Stomach (tissue), 9 donors: ENCODE measurements around the gene SSH3. TPM values are rescaled to one million over a fixed set of nuclear protein-coding genes. Genes with fewer than 3 reads are reported as not detected.

Source experiments
- DNase-seq, 2 donors: peaks; one replicate each; pipeline versions ENCODE4 v3.0.0 to v3.0.0-alpha.2; 2013 to 2019
- H3K27ac ChIP-seq, 5 donors: fragments of 200-600 bp in 4 of 5; sonication (generic) in 4 of 5; one replicate each; pipeline ENCODE4 v1.5.1; 2013 to 2019; ENCODE audit warnings: mild to moderate bottlenecking in 1 of 5, moderate library complexity in 1 of 5
- H3K27me3 ChIP-seq, 3 donors: fragments of 200-600 bp; sonication (generic); one replicate each; pipeline ENCODE4 v1.5.1; 2017 to 2019; ENCODE audit warnings: mixed run types in 1 of 3
- H3K36me3 ChIP-seq, 4 donors: fragments of 200-600 bp; sonication (generic); 1 replicate in 3 of 4; 2 replicates in 1 of 4; pipeline ENCODE4 v1.5.1; 2016 to 2019
- H3K4me1 ChIP-seq, 4 donors: fragments of 200-600 bp; sonication (generic); one replicate each; pipeline ENCODE4 v1.5.1; 2016 to 2019
- H3K4me3 ChIP-seq, 4 donors: fragments of 200-600 bp; sonication (generic) in 3 of 4; one replicate each; pipeline ENCODE4 v1.5.1; 2016 to 2019; ENCODE audit warnings: mild to moderate bottlenecking in 1 of 4
- H3K9me3 ChIP-seq, 4 donors: fragments of 200-600 bp; sonication (generic); one replicate each; pipeline ENCODE4 v1.5.1; 2016 to 2019
- EP300 ChIP-seq: sonication (generic); formaldehyde crosslinking; IDR thresholded peaks from one replicate; pipeline ENCODE4 v1.6.1; 2017; ENCODE audit warnings: antibody characterized with exemption
- POLR2A ChIP-seq, 4 donors: fragments of 450-650 bp; IDR thresholded peaks; one replicate each; pipeline ENCODE4 v1.6.1; 2016; ENCODE audit warnings: antibody characterized with exemption in 4 of 4, control low read depth in 2 of 4, mild to moderate bottlenecking in 1 of 4, moderate library complexity in 1 of 4
- POLR2AphosphoS5 ChIP-seq, 3 donors: sonication (generic); formaldehyde crosslinking; IDR thresholded peaks; one replicate each; pipeline ENCODE4 v1.6.1; 2016; ENCODE audit warnings: antibody characterized with exemption in 3 of 3
- WGBS, 5 donors: extraction: QIAGEN DNeasy Blood & Tissue Kit in 3 of 5; methylation state at CpG; one replicate each; pipeline versions ENCODE4 v1.1.5 to v1.1.7; 2013 to 2018; 5-methylcytosine and 5-hydroxymethylcytosine counted together
- intact Hi-C: fragments of 100-400 bp; cut with DNase I; formaldehyde crosslinking; loops from one replicate; pipeline ENCODE4 v1.15.1; 2023; ENCODE audit warnings: low total_unique reads
- polyA plus RNA-seq, 3 donors: library from polyadenylated mRNA; stranded (reverse); fragments of 200-250 nt; gene quantifications; one replicate each; pipeline ENCODE4 v1.2.3, GENCODE V29; 2013
- total RNA-seq, 5 donors: library from RNA; depleted of rRNA; stranded (reverse); fragments of >200 nt; gene quantifications; one replicate each; pipeline versions ENCODE4 v1.1.0 to v1.2.3, GENCODE V29; 2014 to 2016
- TF ChIP-seq, protein P1 (sequence below), 7 experiments: fragments of 450-650 bp in 4 of 7; fragments of 200-600 bp in 3 of 7; sonication (generic) in 3 of 7; IDR thresholded peaks; one replicate each; pipeline ENCODE4 v1.5.1; 2016 to 2019; ENCODE audit warnings: antibody characterized with exemption in 7 of 7, control low read depth in 2 of 7, mild to moderate bottlenecking in 1 of 7
- donor health status: healthy with polysubstance abuse.
- donor health status: Bipolar disorder and iron deficiency.
- donor health status: healthy.

Gene SSH3
- total and polyA plus RNA-seq, 8 donors = 18.8 to 217 (median 34.9) TPM

DNA sequence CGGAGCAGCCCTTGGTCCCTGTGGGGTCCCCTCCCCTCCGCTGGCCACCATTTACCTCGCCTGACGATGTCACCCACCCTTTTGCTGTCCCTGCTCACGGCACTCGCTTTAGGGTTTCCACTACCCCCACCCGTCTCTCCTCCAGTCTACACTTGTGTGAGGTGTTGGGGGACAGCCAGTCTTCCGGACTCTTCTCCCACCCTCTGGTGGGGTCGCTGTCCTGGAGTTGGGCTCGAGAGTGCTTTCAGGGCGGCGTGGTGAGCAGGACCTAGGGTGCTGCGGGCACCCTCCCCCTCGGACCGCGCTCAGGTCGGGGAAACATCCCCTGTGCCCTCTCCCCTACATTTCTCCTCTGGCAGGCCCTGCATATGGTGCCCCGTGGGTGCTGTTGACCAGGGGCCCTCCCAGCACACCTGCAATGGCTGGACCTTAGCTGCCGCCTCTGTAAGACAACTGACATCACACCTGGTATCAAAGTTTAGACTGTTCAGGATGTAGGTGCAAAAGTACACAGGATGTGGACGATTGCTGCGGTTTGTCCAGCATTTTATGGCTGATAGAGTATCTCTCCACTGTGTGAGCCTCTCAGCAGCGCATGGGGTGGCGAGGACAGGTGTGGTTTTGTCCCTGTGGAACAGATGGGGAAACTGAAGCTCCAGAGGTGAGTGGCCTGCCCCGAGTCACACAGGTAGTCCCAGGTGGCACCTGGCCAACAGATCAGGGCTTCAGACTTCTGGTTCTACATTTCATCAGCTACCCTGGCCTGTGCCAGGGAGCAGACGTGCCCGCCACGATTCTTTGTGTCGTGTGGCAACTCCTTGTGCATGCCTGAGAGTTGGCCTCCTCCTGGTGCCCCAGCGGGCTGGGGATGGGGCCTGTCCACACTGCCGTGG is 35.9 kb upstream of the SSH3 start:
- H3K4me3 ChIP-seq = peak overlapping the region; percentile 86 to 99 (median 97)
- TF ChIP-seq EP300 (no peak), POLR2A (IDR thresholded peaks at IDR 0.05) (no peak), POLR2AphosphoS5 (IDR thresholded peaks at IDR 0.05) (peak in 2 of 3 donors; percentile 42 to 66)
- TF ChIP-seq, protein P1, sequence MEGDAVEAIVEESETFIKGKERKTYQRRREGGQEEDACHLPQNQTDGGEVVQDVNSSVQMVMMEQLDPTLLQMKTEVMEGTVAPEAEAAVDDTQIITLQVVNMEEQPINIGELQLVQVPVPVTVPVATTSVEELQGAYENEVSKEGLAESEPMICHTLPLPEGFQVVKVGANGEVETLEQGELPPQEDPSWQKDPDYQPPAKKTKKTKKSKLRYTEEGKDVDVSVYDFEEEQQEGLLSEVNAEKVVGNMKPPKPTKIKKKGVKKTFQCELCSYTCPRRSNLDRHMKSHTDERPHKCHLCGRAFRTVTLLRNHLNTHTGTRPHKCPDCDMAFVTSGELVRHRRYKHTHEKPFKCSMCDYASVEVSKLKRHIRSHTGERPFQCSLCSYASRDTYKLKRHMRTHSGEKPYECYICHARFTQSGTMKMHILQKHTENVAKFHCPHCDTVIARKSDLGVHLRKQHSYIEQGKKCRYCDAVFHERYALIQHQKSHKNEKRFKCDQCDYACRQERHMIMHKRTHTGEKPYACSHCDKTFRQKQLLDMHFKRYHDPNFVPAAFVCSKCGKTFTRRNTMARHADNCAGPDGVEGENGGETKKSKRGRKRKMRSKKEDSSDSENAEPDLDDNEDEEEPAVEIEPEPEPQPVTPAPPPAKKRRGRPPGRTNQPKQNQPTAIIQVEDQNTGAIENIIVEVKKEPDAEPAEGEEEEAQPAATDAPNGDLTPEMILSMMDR (IDR thresholded peaks at IDR 0.05) = no peak
- intact Hi-C loops = no loop called here
- DNase-seq = peak; percentile 76 to 81
- H3K4me1 ChIP-seq = peaks cover 59 to 73% (median 73%) of the 10 kb centered on the region in 4 donors
- no peaks in the 10 kb centered on the region for H3K9me3 ChIP-seq
- H3K27me3 ChIP-seq = no peaks in the 10 kb centered on the region
- 4 to 9% (median 8%) methylated on average over 26 to 30 of the region's 30 CpGs for WGBS, 5 donors
- peaks cover 0 to 15% (median 13%) of the 10 kb centered on the region in 4 donors for H3K36me3 ChIP-seq
- peak overlapping the region; percentile 87 to 95 (median 92) for H3K27ac ChIP-seq

DNA sequence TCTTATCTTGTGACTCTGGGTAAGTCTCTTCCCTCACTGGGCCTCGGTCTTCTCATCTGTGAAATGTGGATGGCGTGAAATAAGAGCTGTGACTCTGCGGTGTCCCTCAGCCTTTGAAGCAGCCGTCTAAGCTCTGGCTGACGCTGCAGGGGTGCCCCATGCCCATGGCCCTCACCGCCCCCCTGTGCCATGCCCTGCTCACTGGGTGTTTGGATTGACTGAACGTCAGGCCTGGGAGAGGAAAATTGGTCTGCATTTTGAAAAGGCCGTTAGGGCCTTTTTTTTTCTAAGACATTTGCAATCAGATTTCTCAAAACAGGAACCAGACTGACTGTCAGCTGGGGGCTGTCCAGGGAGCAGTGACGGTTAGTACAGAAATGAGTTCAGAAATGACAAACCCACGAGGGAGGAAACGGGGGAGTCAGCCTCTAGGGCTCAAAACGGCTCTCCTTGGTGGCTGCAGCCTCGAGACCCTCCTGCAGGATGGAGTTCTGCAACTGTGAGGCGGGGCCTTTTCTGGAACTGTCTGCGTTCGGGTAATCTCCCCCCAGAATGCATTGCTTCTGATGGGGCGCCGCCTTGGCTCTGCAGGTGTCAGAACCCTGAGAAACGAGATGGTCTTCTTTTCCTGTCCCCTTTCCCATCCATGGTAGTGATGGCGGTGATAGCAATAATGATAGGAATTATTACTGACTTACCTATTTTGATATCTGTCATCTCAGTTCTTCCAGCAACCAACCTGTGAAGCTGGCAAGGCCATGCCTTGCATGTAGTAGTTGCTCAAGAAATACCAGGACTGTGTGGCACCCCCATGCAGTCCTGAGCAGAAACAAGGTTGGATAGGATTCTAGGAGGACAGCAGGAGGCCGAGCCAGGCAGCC is 35.0 kb upstream of the SSH3 start:
- intact Hi-C loops = no loop called here

DNA sequence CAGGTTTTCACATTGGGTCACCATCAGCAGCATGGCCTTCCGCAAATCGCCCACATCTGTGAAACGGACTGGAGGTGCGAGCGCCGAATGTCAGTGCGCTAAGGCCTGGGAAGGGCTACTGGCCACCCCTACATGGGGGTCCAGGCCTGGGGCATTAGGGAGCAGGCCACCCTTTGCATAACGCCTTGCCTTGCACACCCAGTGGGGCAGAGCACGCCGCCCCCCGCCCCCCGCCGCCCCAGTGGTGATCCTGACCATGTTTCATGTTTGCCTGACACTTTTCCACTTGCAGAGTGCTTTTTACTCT is 34.4 kb upstream of the SSH3 start:
- H3K36me3 ChIP-seq = peaks cover 0 to 15% (median 13%) of the 10 kb centered on the region in 4 donors
- no peak for DNase-seq
- 67 to 92% (median 72%) methylated on average over 12 to 13 of the region's 13 CpGs for WGBS, 5 donors
- H3K9me3 ChIP-seq = no peaks in the 10 kb centered on the region
- H3K4me1 ChIP-seq = peaks cover 67 to 79% (median 76%) of the 10 kb centered on the region in 4 donors
- H3K27me3 ChIP-seq = no peaks in the 10 kb centered on the region
- intact Hi-C loops = no loop called here
- H3K4me3 ChIP-seq = peak overlapping the region; percentile 17 to 99 (median 97)
- peak overlapping the region in 4 of 5 donors; percentile 89 to 95 (median 92) for H3K27ac ChIP-seq
- no peak for TF ChIP-seq POLR2A (IDR thresholded peaks at IDR 0.05)
- TF ChIP-seq POLR2AphosphoS5 (IDR thresholded peaks at IDR 0.05) = no peak
- TF ChIP-seq, protein P1 (IDR thresholded peaks at IDR 0.05) = no peak
- TF ChIP-seq EP300 = no peak

More for the DNA sequence above, 35.0 kb upstream of the SSH3 start:
- Histone ChIP-seq H3K27ac (peak overlapping the region; percentile 87 to 95 (median 92)), H3K4me1 (peaks cover 61 to 73% (median 73%) of the 10 kb centered on the region in 4 donors), H3K27me3 (no peaks in the 10 kb centered on the region), H3K36me3 (peaks cover 0 to 15% (median 13%) of the 10 kb centered on the region in 4 donors), H3K4me3 (peak overlapping the region; percentile 86 to 99 (median 97)), H3K9me3 (no peaks in the 10 kb centered on the region)
- peak in 1 of 2 donors; percentile 47 for DNase-seq
- TF ChIP-seq POLR2A (IDR thresholded peaks at IDR 0.05) (no peak), POLR2AphosphoS5 (IDR thresholded peaks at IDR 0.05) (no peak), EP300 (no peak)
- TF ChIP-seq, protein P1 (IDR thresholded peaks at IDR 0.05) = no peak
- WGBS, 5 donors = 39 to 47% (median 45%) methylated on average over 19 to 21 of the region's 21 CpGs
